Measurements from ENCODE around the gene MMP25.
"Not testable (repeated sequence)": the region's sequence is repeated elsewhere in the genome, so short reads cannot be mapped to it uniquely, and the experiment has no call there.

GRCh38 chr16:3083408-3083807, 37.0 kb downstream of the MMP25 start:
- TF ChIP-seq CTCF (IDR thresholded peaks at IDR 0.05); EZH2 (IDR thresholded peaks at IDR 0.05; ENCODE audit: borderline replicate concordance, insufficient read depth, low read depth, low read length, poor library complexity, severe bottlenecking): not testable (repeated sequence)
